ENCODE results near the gene SPEG. TPM values are rescaled to one million over a fixed set of nuclear protein-coding genes. Genes with fewer than 3 reads are reported as not detected.
A peak's percentile ranks its signal among the peaks of the same experiment; 100 is the strongest.

Gene SPEG
- total RNA-seq, 2 experiments from 2014 or later = 15.3 to 17.7 TPM

DNA sequence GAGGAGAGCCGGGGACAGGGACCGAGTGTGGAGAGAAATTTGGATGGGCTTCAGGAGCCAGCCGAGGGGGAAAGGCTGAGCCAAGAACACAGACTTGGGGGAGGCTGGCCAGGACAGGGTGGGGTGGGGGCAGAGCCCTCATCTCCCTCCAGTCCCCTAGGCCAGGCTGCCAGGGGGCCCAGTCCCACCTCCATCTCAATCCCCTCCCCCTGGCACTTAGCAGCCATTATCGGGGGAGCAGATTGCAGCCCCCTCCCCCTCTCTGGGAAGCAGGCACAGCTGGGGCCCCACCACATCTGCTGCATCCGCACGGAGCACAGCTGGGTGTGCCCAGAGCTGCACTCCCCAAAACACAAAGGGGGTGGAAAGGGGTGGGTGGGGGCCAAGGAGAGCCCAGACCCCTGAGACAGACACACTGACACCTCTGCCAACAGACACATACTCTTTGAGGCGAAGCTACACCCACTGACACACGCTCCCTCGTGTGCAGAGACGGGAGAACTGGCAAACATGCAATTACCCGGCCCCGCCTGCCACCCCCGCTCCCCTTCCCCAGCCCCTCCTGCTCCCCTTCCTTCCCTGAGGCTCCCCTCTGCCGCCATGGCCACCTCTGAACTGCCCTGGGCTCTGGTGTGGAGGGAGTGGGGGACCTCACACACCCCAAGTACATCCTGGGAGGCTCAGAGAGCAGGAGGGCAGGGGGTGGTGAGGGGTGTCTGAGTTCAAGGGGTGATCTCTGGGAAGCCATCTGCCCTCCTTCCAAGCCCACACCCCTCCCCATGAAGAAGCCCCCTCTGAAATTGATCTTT lies 74.5 kb downstream of the SPEG start:
- Mint-ChIP-seq H3K27ac (no peak overlapping the region), H3K4me3 (peak overlapping the region; percentile 3), H3K9me3 (no peaks in the 10 kb centered on the region), H3K27me3 (peaks cover 58% of the 10 kb centered on the region), H3K36me3 (ENCODE audit: low read depth) (peaks cover 41% of the 10 kb centered on the region), H3K4me1 (ENCODE audit: low read depth) (peaks cover 24% of the 10 kb centered on the region)
- H3K27ac ChIP-seq (ENCODE audit: low read depth in 1 of 2, low read length in 2 of 2) = no peak overlapping the region
- POLR2A ChIA-PET = interaction anchor here (0.7 to 1.3 kb wide), 2 partner anchors 20 to 121 kb away, joined by 3 to 4 read pairs; no protein-coding TSS in a partner anchor
- H3K27me3 ChIP-seq (ENCODE audit: control insufficient read depth in 1 of 2, insufficient read depth in 2 of 2, low read length in 2 of 2) = peaks cover 46 to 52% of the 10 kb centered on the region in 2 experiments
- H3K9me3 ChIP-seq (ENCODE audit: control insufficient read depth in 1 of 2, insufficient read depth in 1 of 2, low read length in 2 of 2) = peaks cover 0 to 29% of the 10 kb centered on the region in 2 experiments
- peaks cover 26% of the 10 kb centered on the region for H3K36me3 ChIP-seq (ENCODE audit: insufficient read depth, low read length)
- CTCF ChIA-PET = interaction anchor here (0.7 to 2.1 kb wide), 8 partner anchors 9 to 120 kb away, joined by 3 to 31 read pairs (median 6); partner anchors contain the start of gene GMPPA
- H3K4me1 ChIP-seq (ENCODE audit: insufficient read depth, low read length) = peaks cover 26% of the 10 kb centered on the region
- no peak overlapping the region for H3K4me3 ChIP-seq (ENCODE audit: low read length)
- DNase-seq = no peak
- intact Hi-C loops (cut with DNase I, micrococcal nuclease) = loop anchor here in 1 of 2 experiments (2.0 kb wide), 1 partner anchor 22 kb away; no protein-coding TSS in a partner anchor
- peak; percentile 28 for ATAC-seq (ENCODE audit: poor library complexity)
- TF ChIP-seq, protein P1, sequence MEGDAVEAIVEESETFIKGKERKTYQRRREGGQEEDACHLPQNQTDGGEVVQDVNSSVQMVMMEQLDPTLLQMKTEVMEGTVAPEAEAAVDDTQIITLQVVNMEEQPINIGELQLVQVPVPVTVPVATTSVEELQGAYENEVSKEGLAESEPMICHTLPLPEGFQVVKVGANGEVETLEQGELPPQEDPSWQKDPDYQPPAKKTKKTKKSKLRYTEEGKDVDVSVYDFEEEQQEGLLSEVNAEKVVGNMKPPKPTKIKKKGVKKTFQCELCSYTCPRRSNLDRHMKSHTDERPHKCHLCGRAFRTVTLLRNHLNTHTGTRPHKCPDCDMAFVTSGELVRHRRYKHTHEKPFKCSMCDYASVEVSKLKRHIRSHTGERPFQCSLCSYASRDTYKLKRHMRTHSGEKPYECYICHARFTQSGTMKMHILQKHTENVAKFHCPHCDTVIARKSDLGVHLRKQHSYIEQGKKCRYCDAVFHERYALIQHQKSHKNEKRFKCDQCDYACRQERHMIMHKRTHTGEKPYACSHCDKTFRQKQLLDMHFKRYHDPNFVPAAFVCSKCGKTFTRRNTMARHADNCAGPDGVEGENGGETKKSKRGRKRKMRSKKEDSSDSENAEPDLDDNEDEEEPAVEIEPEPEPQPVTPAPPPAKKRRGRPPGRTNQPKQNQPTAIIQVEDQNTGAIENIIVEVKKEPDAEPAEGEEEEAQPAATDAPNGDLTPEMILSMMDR (IDR thresholded peaks at IDR 0.05) = no peak

DNA sequence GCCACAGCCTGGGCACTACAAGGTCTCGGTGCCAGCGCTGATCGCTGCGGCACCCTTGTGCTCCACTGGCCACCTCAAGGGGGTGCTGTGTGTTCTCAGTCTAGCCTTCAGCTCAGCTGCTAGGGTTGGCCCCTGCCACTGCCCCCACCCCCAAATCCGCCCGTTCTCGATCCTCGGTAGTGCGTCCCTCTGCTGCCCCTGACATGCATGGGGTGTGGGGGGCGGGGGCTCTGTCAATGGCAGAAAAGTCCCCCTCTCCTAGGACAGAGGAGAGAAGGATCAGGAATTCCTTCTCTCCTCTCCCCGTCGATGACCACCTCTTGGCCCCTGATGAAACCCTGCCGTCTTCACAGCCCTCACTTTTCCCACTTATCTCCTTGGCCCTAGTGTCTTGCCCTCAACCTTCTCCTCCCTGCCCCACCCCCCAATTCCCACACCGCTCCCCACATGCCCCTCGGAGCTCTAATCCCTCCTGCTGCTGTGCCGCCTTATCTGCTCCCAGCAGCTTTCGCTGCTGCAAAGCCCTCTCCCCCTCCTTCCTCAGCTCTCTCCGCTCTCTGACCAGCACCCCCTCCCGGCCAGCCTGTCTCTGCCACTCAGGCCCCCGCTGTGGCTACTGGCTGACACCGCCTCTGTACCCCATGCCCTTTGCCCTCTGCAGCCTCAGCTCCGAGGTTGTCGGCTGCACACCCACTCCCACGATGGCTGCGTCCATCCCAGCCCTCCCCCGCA lies 75.3 kb downstream of the SPEG start:
- CTCF ChIA-PET = interaction anchor here (0.6 to 2.1 kb wide), 11 partner anchors 9 to 121 kb away, joined by 3 to 31 read pairs (median 4); partner anchors contain the start of gene GMPPA
- Mint-ChIP-seq H3K4me3 (peak overlapping the region; percentile 28), H3K27ac (no peak overlapping the region), H3K4me1 (ENCODE audit: low read depth) (peaks cover 25% of the 10 kb centered on the region), H3K36me3 (ENCODE audit: low read depth) (peaks cover 33% of the 10 kb centered on the region), H3K9me3 (no peaks in the 10 kb centered on the region), H3K27me3 (peaks cover 61% of the 10 kb centered on the region)
- intact Hi-C loops (cut with DNase I, micrococcal nuclease) = loop anchor here in 1 of 2 experiments (2.0 kb wide), 1 partner anchor 21 kb away; no protein-coding TSS in a partner anchor
- Histone ChIP-seq H3K36me3 (ENCODE audit: insufficient read depth, low read length) (peaks cover 19% of the 10 kb centered on the region), H3K4me1 (ENCODE audit: insufficient read depth, low read length) (peaks cover 33% of the 10 kb centered on the region), H3K4me3 (ENCODE audit: low read length) (no peak overlapping the region), H3K27ac (ENCODE audit: low read depth in 1 of 2, low read length in 2 of 2) (no peak overlapping the region), H3K9me3 (ENCODE audit: control insufficient read depth in 1 of 2, insufficient read depth in 1 of 2, low read length in 2 of 2) (peaks cover 0 to 29% of the 10 kb centered on the region in 2 experiments), H3K27me3 (ENCODE audit: control insufficient read depth in 1 of 2, insufficient read depth in 2 of 2, low read length in 2 of 2) (peaks cover 49 to 59% of the 10 kb centered on the region in 2 experiments)
- POLR2A ChIA-PET = interaction anchor here (0.7 to 1.3 kb wide), 4 partner anchors 11 to 121 kb away, joined by 3 to 4 read pairs (median 4); no protein-coding TSS in a partner anchor
- TF ChIP-seq, protein P1 (IDR thresholded peaks at IDR 0.05) = peak; percentile 61
- peak in 13 of 14 experiments; percentile 26 to 73 (median 43) for DNase-seq
- peak; percentile 94 for ATAC-seq (ENCODE audit: poor library complexity)

DNA sequence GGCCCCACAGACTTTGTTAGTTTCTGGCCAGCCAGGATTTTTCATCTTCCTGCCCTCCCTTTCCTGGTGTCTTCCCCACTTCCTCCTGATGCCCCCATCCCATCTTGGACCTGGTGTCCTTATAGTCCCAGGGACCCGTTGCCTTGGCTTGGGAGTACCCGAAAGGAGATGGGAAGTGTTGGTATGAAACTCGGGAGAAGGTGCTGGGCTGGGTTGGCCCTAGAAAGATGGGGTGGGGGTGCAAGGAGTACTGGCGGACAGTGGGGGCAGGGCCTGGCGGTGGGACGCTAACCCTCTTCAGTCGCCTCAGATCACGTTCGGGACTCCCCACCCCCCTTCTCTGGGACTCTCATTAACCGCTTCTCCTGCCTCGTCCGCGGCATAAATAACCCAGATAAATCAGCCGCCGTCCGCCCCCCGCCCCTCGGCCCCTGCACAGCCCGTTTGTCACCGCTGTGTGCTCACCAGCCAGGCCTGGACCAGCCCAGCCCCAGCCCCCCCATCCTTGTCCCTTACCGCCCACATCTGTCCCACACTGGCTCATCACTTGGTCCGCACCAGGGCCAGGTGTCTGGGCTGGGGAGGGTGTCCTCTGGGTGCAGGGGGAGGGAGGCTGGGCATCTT lies 76.0 kb downstream of the SPEG start:
- ATAC-seq (ENCODE audit: poor library complexity) (no peak), DNase-seq (no peak)
- H3K4me3 ChIP-seq (ENCODE audit: low read length) = no peak overlapping the region
- intact Hi-C loops (cut with DNase I, micrococcal nuclease) = no loop called here
- Mint-ChIP-seq H3K9me3 (no peaks in the 10 kb centered on the region), H3K27me3 (peaks cover 63% of the 10 kb centered on the region), H3K4me3 (no peak overlapping the region), H3K4me1 (ENCODE audit: low read depth) (peaks cover 25% of the 10 kb centered on the region), H3K36me3 (ENCODE audit: low read depth) (peaks cover 27% of the 10 kb centered on the region), H3K27ac (no peak overlapping the region)
- peaks cover 0 to 29% of the 10 kb centered on the region in 2 experiments for H3K9me3 ChIP-seq (ENCODE audit: control insufficient read depth in 1 of 2, insufficient read depth in 1 of 2, low read length in 2 of 2)
- peaks cover 13% of the 10 kb centered on the region for H3K36me3 ChIP-seq (ENCODE audit: insufficient read depth, low read length)
- ChIA-PET CTCF (interaction anchor here (1.1 to 2.1 kb wide), 5 partner anchors 12 to 122 kb away, joined by 3 to 31 read pairs (median 7); partner anchors contain the start of gene GMPPA), POLR2A (interaction anchor here (0.9 to 1.3 kb wide), 3 partner anchors 11 to 122 kb away, joined by 4 read pairs; no protein-coding TSS in a partner anchor)
- H3K4me1 ChIP-seq (ENCODE audit: insufficient read depth, low read length) = peaks cover 33% of the 10 kb centered on the region
- TF ChIP-seq, protein P1 (IDR thresholded peaks at IDR 0.05) = no peak
- H3K27me3 ChIP-seq (ENCODE audit: control insufficient read depth in 1 of 2, insufficient read depth in 2 of 2, low read length in 2 of 2) = peaks cover 51 to 66% of the 10 kb centered on the region in 2 experiments
- H3K27ac ChIP-seq (ENCODE audit: low read depth in 1 of 2, low read length in 2 of 2) = no peak overlapping the region
